GM15510 (cell line): ENCODE measurements around the gene ANKRD44.

Experiments
- POLR2A ChIP-seq: IDR thresholded peaks from 3 replicates; pipeline ENCODE4 v1.6.1; 2011; ENCODE audit warnings: borderline replicate concordance; ENCODE audit not compliant: insufficient read length; ENCODE audit errors: extremely low read depth

ANKRD44 gene

DNA sequence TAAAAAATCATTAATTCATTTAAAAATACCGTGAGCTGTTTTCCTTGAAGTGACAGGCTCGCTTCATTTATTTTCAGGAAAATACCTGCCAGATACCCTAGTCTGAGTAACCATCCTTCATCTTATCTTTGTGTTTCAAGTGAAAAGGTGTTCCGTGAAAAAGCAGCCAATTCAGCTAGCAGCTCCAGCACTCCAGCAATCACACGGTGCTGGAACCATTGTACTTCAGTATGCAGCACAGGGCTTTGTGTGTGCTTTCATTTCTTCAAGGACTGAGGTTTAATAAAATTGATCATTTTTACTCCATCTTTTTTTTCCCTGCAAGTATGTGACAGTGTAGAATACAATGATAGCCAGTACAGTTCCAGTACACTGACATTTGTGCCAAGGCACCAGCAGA is 344.9 kb downstream of the ANKRD44 start:
- TF ChIP-seq POLR2A, result no peak

DNA sequence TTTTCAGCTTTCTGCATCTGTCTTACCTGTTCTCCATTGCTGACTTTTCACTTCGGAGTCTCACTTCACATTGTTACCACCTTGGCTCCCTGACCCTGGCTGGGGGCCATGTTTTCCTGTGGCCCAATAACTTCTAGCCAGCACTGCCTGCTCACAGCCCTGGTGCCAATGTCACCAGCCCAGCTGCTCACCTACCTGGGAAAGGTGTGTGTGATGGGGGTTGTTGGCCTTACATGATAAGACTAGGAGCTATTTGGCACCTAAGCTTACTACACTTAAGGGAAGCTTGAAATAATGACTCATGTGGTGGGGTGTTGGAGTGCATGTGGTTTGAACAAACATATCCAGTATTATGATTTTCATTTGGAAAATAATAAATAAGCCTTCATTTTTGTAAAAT is 346.6 kb downstream of the ANKRD44 start:
- TF ChIP-seq POLR2A, result no peak

DNA sequence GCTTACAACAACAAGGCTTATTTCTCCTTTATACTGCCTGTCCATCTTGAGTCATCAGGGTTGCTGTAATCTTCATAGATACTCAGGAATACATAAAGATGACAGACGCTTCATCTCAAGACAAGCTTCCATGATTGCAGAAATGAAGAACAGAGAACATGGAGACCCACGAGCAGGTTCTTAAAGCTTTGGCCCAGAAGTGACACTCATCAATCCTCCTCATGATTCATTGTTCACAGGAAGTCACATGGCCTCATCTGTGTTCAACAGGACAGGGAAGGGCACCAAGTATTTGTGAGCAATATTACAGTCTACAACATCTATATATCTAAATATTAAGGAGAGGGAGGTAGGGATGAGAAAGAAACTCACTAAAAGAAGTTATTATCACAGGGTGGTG is 347.5 kb downstream of the ANKRD44 start:
- no peak for TF ChIP-seq POLR2A

DNA sequence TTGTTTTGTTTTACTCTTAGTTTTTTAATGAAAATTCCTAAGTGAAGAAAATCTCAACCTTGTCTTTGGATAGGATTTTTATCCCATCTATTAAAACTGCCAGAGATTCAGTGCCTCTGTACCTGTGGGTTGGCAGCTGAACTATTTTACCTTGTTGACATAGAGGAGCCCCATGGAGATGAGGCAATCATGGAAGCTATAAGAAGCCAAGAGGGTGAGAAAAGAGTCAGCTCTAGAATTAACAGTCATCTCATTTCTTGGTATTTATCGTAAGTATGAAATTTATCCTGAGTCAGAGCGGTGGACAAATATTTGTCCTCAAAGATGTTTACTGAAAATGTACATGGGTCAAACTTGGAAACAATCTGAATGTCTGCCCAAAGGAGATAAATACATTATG is 348.3 kb downstream of the ANKRD44 start:
- TF ChIP-seq POLR2A, result no peak

DNA sequence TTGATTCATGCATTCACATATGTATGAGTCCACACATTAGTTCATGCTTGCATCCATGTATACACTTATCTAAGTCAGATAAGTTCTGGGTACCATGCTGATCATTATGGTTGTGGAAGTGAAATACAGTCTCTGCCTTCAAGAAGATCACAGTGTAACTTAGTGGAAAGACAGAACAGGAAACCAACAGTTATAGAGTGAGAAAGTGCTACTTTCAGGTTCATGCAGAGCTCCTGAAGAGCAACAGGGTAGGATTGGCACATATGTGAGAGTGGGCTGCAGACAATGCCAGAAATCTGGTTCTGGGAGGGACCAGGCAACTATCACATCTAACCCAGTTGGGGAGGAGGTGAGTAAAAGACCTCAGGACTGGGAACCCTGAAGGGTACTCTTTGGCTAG is 348.7 kb downstream of the ANKRD44 start:
- TF ChIP-seq POLR2A, result no peak

DNA sequence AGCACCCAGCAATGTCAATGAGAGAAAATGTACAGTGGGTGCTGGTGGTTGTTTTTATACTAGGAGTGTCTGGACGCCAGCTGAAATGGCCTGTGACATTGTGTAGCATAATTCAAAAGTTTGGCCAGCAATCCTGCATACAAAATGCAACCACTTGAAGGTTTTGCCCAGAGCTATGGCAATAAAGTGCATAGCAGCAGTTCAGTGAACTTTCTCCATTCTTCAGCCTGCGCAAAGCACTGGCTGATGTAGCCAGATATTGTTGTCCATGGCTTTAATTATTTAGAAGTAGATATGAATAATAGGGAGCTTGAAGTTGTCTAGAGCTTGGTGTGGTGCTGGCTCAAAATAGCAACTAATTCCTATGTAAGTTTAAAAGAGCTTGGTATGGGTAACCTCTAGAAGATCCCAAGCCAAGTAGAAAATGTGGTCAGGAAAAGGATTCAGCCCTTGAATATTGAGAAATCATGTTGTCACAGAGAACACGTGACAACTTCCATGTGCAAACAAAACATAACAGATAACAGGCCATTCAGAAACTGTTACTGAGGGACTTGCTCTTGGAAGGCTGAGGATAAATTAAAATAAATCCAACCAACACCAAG is 350.7 kb downstream of the ANKRD44 start:
- TF ChIP-seq POLR2A, result no peak

DNA sequence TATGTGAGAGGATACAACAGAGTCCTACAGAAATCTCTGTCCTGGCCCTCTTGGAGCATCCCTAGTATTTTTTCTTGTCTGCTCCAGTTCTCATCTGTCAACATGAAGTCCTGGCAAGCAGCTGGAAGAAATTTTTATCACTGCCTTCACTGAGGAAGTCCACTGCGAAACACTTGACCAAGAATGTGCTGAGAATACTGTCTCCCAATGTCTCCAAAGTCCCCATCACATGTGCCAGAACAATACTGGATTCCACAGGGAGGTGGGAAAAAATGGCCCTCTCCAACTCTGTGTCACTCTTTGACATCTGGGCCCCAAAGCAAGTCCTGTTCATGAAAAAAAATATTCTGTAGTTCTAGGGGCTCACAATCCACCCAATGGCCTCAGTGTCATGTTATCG is 351.3 kb downstream of the ANKRD44 start:
- no peak for TF ChIP-seq POLR2A

DNA sequence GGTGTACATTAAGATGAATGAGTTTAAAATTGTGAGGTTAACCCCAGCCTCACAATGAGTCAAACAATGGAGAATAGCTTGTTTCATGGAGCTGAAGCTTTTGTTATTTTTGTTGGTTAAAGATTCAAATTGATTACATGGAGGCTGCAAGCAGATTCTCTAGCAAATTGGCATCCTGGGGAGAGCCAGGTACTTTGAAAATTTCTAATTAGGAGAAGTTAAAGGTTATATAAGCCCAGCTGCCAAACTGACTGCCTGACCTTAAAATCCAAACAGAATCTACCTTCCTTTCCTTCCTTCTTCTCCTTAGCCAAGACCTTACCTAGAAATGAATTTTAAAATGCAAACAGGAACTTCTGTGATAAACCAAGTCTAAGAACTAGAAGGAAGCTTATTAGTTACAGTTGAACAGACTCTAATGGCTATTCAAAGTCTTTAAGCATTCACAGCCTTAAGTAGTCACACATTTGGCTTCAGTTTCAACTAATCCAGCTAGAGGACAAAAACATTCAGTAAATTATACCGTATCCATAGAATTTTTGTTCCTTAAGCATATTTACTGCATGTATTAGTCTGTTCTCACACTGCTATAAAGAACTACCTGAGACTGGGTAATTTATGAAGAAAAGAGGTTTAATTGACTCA is 352.6 kb downstream of the ANKRD44 start:
- TF ChIP-seq POLR2A, result no peak

DNA sequence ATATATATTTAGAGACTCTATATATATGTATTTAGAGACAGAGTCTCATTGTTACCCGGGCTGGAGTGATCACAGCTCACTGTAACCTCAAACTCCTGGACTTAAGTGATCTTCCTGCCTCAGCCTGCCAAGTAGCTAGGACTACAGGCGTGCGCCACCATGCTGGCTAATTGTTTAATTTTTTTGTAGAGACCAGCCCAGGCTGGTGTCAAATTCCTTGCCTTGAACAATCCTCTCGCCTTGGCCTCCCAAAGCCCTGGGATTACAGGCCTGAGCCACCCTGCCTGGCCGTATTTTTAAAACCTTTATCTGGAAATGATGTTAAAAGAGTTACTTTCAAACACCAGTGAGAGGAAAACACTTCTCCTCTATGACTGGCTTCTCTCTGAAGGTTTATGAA is 353.1 kb downstream of the ANKRD44 start:
- TF ChIP-seq POLR2A, result no peak

DNA sequence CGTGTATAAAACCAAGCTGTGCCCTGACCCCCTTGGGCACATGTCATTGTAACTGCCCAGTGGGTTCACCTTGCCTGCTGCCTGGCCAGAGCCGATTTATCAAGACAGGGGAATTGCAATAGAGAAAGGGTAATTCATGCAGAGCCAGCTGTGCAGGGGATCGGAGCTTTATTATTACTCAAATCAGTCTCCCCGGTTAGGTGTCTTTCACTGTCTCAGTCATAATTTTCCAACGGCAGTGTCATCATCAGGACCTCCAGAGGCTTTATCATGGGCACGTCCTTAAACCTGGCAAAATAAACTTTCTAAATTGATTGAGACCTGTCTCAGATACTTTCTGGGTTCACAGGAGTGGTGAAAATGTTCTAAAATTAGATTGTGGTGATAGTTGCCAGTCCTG is 354.5 kb downstream of the ANKRD44 start:
- no peak for TF ChIP-seq POLR2A

DNA sequence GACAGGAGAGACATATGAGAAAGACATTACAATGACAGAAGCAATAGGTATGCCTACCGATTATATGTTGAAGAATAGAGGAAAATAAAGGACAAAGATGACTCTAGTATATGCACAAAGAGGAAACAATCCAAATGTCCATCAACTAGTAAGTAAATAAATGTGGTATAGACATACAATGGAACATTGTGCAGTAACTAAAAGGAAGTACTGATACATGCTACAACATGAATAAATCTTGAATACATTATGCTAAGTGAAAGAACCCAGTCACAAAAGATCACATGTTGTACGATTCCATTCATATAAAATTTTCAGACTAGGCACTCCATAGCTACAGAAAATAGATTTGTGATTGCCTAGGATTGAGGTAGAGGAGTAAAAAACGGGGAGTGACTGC is 355.5 kb downstream of the ANKRD44 start:
- no peak for TF ChIP-seq POLR2A

DNA sequence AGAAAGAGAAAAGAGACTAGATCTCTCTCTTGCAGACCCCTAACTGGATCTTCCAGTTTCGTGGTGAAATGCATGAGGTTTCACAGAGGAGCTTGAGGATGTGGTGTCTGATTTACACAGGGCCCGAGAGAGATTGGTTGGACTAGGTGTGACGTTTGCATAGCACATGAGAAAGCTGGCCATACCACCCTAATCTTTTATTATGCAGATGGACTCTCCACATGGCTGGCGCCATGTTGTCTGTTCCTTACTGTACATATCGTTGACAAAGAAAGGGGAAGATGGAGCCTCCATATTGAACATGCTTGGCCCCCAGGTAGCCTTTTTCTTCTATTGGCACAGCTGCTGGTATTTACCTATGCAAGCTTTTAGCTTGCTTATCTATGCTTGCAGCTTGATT is 356.6 kb downstream of the ANKRD44 start:
- TF ChIP-seq POLR2A, result no peak

DNA sequence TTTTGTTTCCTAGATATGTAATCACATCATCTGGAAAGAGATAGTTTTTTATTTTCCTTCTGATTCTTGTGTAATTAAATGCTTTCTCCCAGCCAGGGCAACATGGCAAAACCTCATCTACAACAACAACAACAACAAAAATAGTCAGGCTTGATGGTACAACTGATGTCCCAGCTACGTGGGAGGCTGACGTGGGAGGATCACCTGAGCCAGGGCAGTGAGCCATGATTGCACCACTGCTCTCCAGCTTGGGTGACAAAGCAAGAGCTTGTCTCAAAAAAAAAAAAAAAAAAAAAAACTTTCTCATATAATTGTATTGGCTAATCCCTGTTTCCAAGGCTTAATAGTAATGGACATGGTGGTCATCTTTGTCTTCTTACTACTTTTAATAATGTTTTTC is 357.6 kb downstream of the ANKRD44 start:
- no peak for TF ChIP-seq POLR2A

DNA sequence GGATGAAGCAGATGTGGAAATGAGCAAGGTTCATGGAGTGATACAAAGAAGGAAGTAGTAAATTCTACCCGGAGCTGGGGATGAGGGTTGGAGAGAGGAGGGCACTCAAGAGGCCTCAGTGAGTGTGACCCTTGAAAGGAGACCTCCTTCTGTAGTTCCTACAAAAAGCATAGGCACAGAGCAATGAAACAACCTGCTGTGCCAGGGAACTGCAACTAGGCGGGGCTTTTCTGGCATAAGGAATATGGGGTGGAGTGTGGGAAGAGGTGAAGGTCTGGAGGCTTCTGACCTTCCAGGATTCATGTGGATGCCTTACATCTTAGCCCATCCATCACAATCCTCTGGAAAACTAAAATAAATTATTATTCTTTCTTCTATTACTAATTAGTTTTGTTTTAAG is 358.6 kb downstream of the ANKRD44 start:
- no peak for TF ChIP-seq POLR2A

DNA sequence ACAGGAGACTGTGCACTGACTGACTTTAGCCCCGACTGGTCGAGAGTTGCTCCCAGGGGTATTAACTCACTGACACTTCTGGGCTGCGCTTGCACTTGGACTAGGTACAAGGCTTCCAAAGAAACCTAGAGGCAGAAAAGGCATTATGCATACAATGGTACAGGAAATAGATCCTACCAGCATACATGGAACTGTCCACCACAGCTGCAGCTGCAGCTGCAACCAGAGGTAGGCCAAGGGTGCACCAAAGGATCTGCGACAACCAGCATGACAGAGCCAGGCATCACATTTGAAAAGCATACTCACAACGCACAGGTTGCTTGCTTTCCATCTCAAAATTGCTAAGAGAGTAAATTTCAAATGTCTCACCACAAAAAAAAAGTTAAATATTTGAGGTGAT is 361.5 kb downstream of the ANKRD44 start:
- no peak for TF ChIP-seq POLR2A

DNA sequence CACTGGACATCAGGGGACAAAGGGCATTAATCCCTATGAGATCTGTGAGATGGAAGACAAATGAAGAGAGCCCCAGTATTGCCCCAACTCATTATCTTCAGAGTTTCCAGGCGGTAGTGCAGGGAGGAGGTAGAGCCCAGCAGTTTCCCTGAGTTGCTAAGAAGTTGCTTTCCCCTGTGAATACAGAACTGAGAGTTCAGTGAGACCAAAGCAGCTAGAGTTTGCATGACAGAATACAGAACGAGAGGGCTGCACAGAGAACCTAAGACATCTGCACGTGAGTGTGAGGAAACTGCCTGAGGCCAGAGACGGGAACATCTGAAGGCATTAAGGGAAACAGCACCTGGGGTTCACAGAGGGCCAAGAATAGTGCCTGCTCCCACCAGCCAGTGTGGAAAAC is 366.0 kb downstream of the ANKRD44 start:
- no peak for TF ChIP-seq POLR2A

DNA sequence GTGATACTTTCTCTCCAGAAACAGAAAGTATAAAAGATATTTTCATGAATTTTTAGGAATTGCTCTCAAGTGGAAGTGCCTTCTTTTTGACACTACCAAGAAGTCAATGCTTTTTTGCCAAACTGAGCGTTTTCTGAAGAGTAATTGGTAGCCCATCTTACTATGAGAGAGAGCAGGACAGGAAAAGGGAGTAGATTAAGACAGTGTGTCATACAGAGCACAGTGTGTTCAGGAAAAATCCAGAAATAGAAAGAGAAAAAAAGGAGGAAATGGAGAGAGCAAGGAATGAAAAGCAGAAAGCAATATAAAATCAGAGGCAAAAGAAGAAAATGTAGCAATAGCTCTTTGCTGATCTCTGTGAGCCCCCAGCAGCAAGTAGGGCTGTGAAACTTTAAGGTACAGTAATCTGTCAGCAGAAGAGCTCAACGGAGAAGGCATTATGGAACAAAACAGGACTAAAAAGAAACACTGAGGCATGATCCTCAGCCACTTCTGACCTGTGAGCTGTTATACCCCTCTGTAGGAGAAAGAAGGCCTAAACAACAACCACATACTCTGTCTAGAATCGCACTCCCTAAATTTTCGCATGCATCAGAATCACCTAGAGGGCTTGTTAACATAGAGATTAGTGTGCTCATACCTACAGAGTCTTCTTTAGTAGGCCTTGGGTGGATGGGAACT is 369.0 kb downstream of the ANKRD44 start:
- no peak for TF ChIP-seq POLR2A

DNA sequence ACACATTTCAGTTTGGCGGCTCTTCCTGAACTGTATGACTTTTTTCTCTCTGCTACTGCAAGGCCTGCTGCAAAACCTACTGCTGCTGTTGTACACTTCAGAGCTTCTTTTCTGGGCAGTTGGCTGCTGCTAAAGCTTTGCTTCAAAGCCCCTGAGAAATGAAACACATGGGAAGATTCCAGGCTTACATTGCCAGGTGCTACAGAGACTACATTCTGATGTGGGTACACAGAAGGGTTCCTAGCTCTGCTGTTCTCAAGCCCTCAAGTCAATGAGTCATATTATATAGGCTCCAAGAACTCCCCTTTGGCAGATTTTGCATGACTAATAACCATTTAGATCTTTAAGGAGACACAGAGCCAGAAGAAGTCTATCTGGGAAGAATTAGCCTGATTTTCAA is 371.2 kb downstream of the ANKRD44 start:
- no peak for TF ChIP-seq POLR2A
